ENCODE results near the gene PRKG2.

The PRKG2 gene

GRCh38 chr4:81040012-81040659 lies 174.9 kb downstream of the PRKG2 start:
- no peak for DNase-seq (ENCODE audit: low read depth in 1 of 2, low spot score in 1 of 2)

- DNase-seq (ENCODE audit: low read depth in 1 of 2, low spot score in 1 of 2): no peak
Measured at GRCh38 chr4:81039351-81039972, 175.6 kb downstream of the PRKG2 start.

- DNase-seq (ENCODE audit: low read depth in 1 of 2, low spot score in 1 of 2): no peak
Measured at GRCh38 chr4:81038636-81039350, 176.2 kb downstream of the PRKG2 start.

Measured in activated T-helper 1 cell treated with anti-CD3 and anti-CD28 coated beads, Interleukin-2, amount 50 U/mL, for 16 hours (primary cell).